ENCODE data around the gene CTXND1. TPM values are rescaled to one million over a fixed set of nuclear protein-coding genes. Genes with fewer than 3 reads are reported as not detected.

CTXND1 gene
- total and polyA plus RNA-seq, 2 of the 8 experiments (the other 6 are each of a cell fraction or from before 2014, with no cell fraction given) = 0.03 TPM; not detected in 1

GRCh38 chr15:80265021-80265420 lies 13.0 kb upstream of the CTXND1 start:
- 89% methylated on average over 3 of the region's 3 CpGs; no CpG with 5 or more reads in 1 of the 2 experiments for WGBS, 2 experiments (ENCODE audit: extremely low coverage in 1 of 2, insufficient coverage in 1 of 2, insufficient read length in 1 of 2, insufficient replicate concordance in 2 of 2, low coverage in 1 of 2, low lambda C conversion rate in 2 of 2, missing lambda C conversion rate in 1 of 2)
- Histone ChIP-seq H3K9ac (replicated peaks in 1 of 4; ENCODE audit: extremely low read depth in 1 of 4, low read depth in 3 of 4, low read length in 3 of 4) (no peak overlapping the region), H3K36me3 (ENCODE audit: control insufficient read depth in 2 of 4, insufficient read depth in 4 of 4, low read length in 3 of 4) (no peaks in the 10 kb centered on the region), H3K18ac (ENCODE audit: extremely low read depth, low read length) (no peak overlapping the region), H3K27me3 (replicated peaks in 1 of 4; ENCODE audit: control insufficient read depth in 3 of 4, extremely low read depth in 1 of 4, insufficient read depth in 3 of 4, low read length in 3 of 4) (peaks cover 0 to 5% (median 0%) of the 10 kb centered on the region in 4 experiments; a peak in 1 of 7 replicates), H3K79me2 (ENCODE audit: control insufficient read depth in 1 of 2, insufficient read depth in 2 of 2, low read length in 2 of 2) (no peaks in the 10 kb centered on the region), H3K4me2 (ENCODE audit: insufficient read depth in 1 of 2, low read depth in 2 of 2, low read length in 2 of 2) (no peak overlapping the region), H3K4me3 (ENCODE audit: extremely low read depth in 1 of 4, insufficient read depth in 2 of 4, low read depth in 3 of 4, low read length in 4 of 4) (no peak overlapping the region), H4K20me1 (replicated peaks in 1 of 2; ENCODE audit: control insufficient read depth in 1 of 2, insufficient read depth in 2 of 2, low read length in 2 of 2) (no peaks in the 10 kb centered on the region), H2BK20ac (ENCODE audit: low read length) (no peak overlapping the region), H2BK120ac (replicated peaks; ENCODE audit: low read depth, low read length) (no peak overlapping the region), H2AFZ (ENCODE audit: low read length) (no peak overlapping the region), H2AK5ac (ENCODE audit: low read depth, low read length) (no peak overlapping the region), H3K27ac (ENCODE audit: low read depth, low read length) (no peak overlapping the region), H3K79me1 (ENCODE audit: low read depth, low read length) (no peaks in the 10 kb centered on the region), H3K4me1 (replicated peaks in 1 of 4; ENCODE audit: control insufficient read depth in 3 of 4, insufficient read depth in 4 of 4, low read length in 3 of 4) (no peaks in the 10 kb centered on the region), H3K9me3 (ENCODE audit: insufficient read depth in 2 of 2, low read depth in 1 of 2, low read length in 1 of 2) (no peaks in the 10 kb centered on the region), H4K8ac (ENCODE audit: extremely low read depth, insufficient read depth, low read length) (no peak overlapping the region), H2BK15ac (ENCODE audit: low read length) (no peak overlapping the region), H3K14ac (ENCODE audit: insufficient read length) (no peak overlapping the region), H3K23ac (ENCODE audit: insufficient read length) (no peak overlapping the region), H3K4ac (replicated peaks; ENCODE audit: insufficient read length, low read depth, low read length) (no peak overlapping the region), H4K91ac (replicated peaks; ENCODE audit: insufficient read length, low read length) (no peak overlapping the region), H4K5ac (ENCODE audit: insufficient read length, low read depth, low read length) (no peak overlapping the region), H3K56ac (replicated peaks; ENCODE audit: insufficient read length, low read depth, low read length) (no peak overlapping the region), H2BK5ac (ENCODE audit: low read depth, low read length) (no peak overlapping the region), H3K23me2 (ENCODE audit: low read depth, low read length) (no peaks in the 10 kb centered on the region), H2BK12ac (ENCODE audit: low read depth, low read length) (no peak overlapping the region)
- CTCF ChIA-PET (ENCODE audit: partially characterized antibody) = interaction anchor here (0.9 to 1.0 kb wide), 2 partner anchors 30 to 56 kb away, joined by 3 read pairs; no protein-coding TSS in a partner anchor
- POLR2A ChIA-PET (ENCODE audit: partially characterized antibody) = no interaction called here
- DNase-seq (ENCODE audit: low read depth in 1 of 2, low spot score in 2 of 2) = no peak
- no peak for FAIRE-seq

Measured in H1 (cell line).